ENCODE results near the gene UGT2A2. TPM values are rescaled to one million over a fixed set of nuclear protein-coding genes. Genes with fewer than 3 reads are reported as not detected.

UGT2A2 gene
- polyA plus RNA-seq: not detected in 2 replicates

DNA sequence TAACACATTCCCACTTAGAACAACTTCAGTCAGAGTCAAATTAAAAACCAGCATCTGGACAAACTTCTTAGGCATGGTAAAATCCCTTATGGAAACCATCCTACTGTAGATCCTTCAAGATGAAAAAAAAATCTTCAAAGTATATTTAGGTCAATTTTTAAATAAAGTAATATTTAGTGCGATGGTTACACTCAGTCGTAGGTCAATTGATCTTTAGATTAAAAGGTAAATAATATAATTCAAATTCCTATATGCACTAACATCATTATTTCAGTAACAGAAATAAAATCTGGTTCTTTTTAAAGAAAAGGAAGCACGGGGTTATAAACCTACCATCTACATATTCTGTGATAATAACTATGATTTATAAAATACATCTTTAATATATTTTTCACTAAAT, at the start of gene UGT2A2:
UGT2A2 (minus strand) TSS at position 101 of the 400 bp plus-strand sequence; CDS start at position 99, 2 bp downstream.

DNA sequence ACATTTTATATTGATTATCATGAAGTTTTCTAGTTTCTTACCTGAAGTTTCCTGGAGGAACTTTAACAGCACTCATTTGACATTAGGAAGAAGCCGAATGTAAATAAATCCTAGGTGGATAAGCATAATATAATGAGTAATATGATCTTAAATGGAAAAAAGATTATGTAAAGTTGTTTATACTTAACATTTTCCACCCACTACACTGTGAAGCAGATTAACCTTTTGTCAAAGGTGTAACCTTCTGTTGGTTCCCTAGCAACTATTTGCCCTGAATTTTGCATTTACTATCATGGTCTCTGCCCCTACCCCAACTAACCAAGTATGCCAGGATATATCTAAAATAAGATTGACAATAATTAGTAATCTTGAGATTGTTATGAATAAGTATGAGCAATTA, 13.7 kb upstream of the UGT2A2 start, which contains the start of gene UGT2A1:
UGT2A1 (minus strand) TSS at position 101 of the 400 bp plus-strand sequence. CDS start 5,603 bp downstream, outside the sequence.

Other genes starting within 250 kb of the UGT2A2 start
- not detected in 2 replicates for gene UGT2B4, start 143.7 kb downstream of the UGT2A2 start, polyA plus RNA-seq
- gene UGT2A1, start 13.6 kb upstream of the UGT2A2 start, polyA plus RNA-seq: not detected in 2 replicates
- 0.03 and 0.17 TPM in 2 replicates for gene SULT1B1, start 121.0 kb upstream of the UGT2A2 start, polyA plus RNA-seq
- not detected in 2 replicates for gene SULT1E1, start 220.5 kb upstream of the UGT2A2 start, polyA plus RNA-seq